Astrocyte (in vitro differentiated cells and primary cell): Measurements from ENCODE around the gene MLPH.

Experiments used
- EZH2 ChIP-seq: IDR thresholded peaks from 2 replicates; pipeline ENCODE4 v1.6.1; 2012; ENCODE audit warnings: mild to moderate bottlenecking, low read length, inconsistent platforms; ENCODE audit not compliant: insufficient read depth
- TF ChIP-seq, protein P1 (sequence below): IDR thresholded peaks from 2 replicates; pipeline ENCODE4 v1.5.1; 2011; ENCODE audit warnings: low read depth, mild to moderate bottlenecking, inconsistent platforms, low read length, moderate library complexity; ENCODE audit not compliant: insufficient read depth

DNA sequence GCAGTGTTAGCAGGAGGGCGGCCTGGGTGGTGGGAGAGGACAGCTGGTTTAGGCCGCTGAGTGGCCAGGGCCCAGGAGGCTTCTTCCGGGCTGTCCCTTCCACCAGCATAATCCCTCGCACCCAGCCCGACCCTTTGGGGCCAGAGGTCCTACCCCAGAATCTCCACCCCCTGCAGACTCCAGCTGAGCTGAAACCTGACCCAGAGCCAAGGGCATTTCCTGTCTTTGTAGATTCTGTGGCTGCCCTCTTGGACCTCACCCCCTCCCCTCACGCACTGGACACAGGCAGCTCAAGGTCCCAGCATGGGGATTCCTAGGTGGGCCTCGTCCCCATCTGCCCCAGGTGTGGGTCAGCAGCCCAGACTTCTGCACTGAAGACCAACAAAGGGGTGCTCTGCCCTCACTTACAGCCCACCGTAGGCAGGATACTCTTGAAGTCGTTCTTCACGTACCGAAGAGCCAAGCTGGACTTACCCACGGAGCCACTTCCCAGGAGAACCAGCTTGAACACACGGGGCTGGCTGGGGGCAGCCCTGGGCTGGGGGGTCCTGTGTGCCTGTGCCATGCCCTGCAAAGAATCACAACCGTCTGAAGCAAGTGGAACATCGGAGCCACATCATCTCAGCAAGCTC, 98.7 kb downstream of the MLPH start:
- TF ChIP-seq, protein P1, sequence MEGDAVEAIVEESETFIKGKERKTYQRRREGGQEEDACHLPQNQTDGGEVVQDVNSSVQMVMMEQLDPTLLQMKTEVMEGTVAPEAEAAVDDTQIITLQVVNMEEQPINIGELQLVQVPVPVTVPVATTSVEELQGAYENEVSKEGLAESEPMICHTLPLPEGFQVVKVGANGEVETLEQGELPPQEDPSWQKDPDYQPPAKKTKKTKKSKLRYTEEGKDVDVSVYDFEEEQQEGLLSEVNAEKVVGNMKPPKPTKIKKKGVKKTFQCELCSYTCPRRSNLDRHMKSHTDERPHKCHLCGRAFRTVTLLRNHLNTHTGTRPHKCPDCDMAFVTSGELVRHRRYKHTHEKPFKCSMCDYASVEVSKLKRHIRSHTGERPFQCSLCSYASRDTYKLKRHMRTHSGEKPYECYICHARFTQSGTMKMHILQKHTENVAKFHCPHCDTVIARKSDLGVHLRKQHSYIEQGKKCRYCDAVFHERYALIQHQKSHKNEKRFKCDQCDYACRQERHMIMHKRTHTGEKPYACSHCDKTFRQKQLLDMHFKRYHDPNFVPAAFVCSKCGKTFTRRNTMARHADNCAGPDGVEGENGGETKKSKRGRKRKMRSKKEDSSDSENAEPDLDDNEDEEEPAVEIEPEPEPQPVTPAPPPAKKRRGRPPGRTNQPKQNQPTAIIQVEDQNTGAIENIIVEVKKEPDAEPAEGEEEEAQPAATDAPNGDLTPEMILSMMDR: no peak
- no peak for TF ChIP-seq EZH2
